Left ventricle myocardium inferior (tissue), 1 donor: Measurements from ENCODE around the gene RPS27L. TPM values are rescaled to one million over a fixed set of nuclear protein-coding genes. Genes with fewer than 3 reads are reported as not detected.

ENCODE experiments used
- DNase-seq: peaks from one replicate; pipeline ENCODE4 v3.0.0-alpha.2; 2020
- H3K27ac ChIP-seq: fragments of 200-600 bp; replicated peaks from 2 replicates; pipeline ENCODE4 v1.8.0; 2021
- H3K27me3 ChIP-seq: fragments of 200-600 bp; 2 replicates; pipeline ENCODE4 v1.8.0; 2021; ENCODE audit warnings: low read depth
- H3K36me3 ChIP-seq: fragments of 200-600 bp; 2 replicates; pipeline ENCODE4 v1.8.0; 2021
- H3K4me1 ChIP-seq: fragments of 200-600 bp; 2 replicates; pipeline ENCODE4 v1.8.0; 2021
- H3K4me3 ChIP-seq: fragments of 200-600 bp; 2 replicates; pipeline ENCODE4 v1.8.0; 2021; ENCODE audit warnings: mild to moderate bottlenecking, moderate library complexity
- H3K9me3 ChIP-seq: fragments of 200-600 bp; replicated peaks from 2 replicates; pipeline ENCODE4 v1.8.0; 2021
- CTCF ChIP-seq: fragments of 200-600 bp; IDR thresholded peaks from 2 replicates; pipeline ENCODE4 v1.8.0; 2021; ENCODE audit warnings: antibody characterized with exemption, mild to moderate bottlenecking, borderline replicate concordance
- intact Hi-C: fragments of 100-400 bp; cut with micrococcal nuclease; formaldehyde crosslinking; loops from one replicate; pipeline ENCODE4 v1.11.0; 2022
- total RNA-seq: library from RNA; stranded (reverse); fragmentation: NEBNext Ultra II Directional; extraction: Animal tissue kit (Norgen Biotek cat#: 25700); gene quantifications from one replicate; pipeline ENCODE4 v1.2.1, GENCODE V29; 2021
- donor health status: DM: no; HTN: yes; CAD: no; lungs with severe emphysema.

RPS27L gene
- total RNA-seq, 1 donor from 2014 or later, result 165 TPM

GRCh38 chr15:63163217-63163616 is 5.9 kb upstream of the RPS27L start:
- H3K27me3 ChIP-seq, result no peaks in the 10 kb centered on the region
- H3K9me3 ChIP-seq, result no peaks in the 10 kb centered on the region
- peaks cover 2% of the 10 kb centered on the region for H3K4me1 ChIP-seq
- no peak for DNase-seq
- no peak overlapping the region for H3K27ac ChIP-seq
- TF ChIP-seq CTCF, result no peak
- intact Hi-C loops, result no loop called here
- no peaks in the 10 kb centered on the region for H3K36me3 ChIP-seq
- no peak overlapping the region for H3K4me3 ChIP-seq

- Histone ChIP-seq H3K4me1 (peaks cover 27% of the 10 kb centered on the region), H3K27ac (no peak overlapping the region), H3K9me3 (no peaks in the 10 kb centered on the region), H3K27me3 (no peaks in the 10 kb centered on the region), H3K36me3 (no peaks in the 10 kb centered on the region), H3K4me3 (no peak overlapping the region)
- TF ChIP-seq CTCF, result no peak
- intact Hi-C loops, result no loop called here
- no peak for DNase-seq
Observed at GRCh38 chr15:63160638-63161037, 3.4 kb upstream of the RPS27L start.

DNA sequence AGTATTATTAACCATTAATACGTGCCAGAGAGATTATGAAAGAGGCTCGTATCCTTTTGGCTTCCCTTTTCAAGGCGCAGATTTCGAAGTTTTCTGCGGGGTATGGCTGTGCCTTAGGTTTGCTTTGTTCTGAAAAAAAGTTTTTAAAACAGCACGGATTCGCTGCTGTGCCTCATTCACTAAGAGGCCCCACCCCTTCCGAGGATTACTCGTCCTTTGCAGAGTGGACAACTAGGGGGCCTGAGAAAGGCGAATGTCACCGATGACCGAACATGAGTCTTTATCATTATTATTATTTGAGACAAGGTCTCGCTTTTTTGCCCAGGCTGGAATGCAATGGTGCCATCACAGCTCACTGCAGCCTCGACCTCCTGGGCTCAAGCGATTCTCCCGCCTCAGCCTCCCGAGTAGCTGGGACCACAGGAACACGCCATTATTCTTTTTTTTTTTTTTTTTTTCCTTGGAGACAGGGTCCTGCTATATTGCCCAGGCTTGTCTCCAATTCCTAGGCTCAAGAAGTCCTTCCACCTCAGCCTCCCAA is 684 bp upstream of the RPS27L start:
- peaks cover 54% of the 10 kb centered on the region for H3K4me1 ChIP-seq
- peak; percentile 28 for DNase-seq
- peak overlapping the region; percentile 78 for H3K4me3 ChIP-seq
- H3K27me3 ChIP-seq, result no peaks in the 10 kb centered on the region
- H3K36me3 ChIP-seq, result peaks cover 26% of the 10 kb centered on the region
- peak overlapping the region; percentile 97 for H3K27ac ChIP-seq
- peak; percentile 38 for TF ChIP-seq CTCF
- no peaks in the 10 kb centered on the region for H3K9me3 ChIP-seq
- intact Hi-C loops, result loop anchor here (10.0 kb wide), 1 partner anchor 117 kb away; the partner anchor contains the start of gene APH1B

- Histone ChIP-seq H3K9me3 (no peaks in the 10 kb centered on the region), H3K4me1 (peaks cover 56% of the 10 kb centered on the region), H3K4me3 (peak overlapping the region; percentile 78), H3K27ac (peak overlapping the region; percentile 97), H3K36me3 (peaks cover 38% of the 10 kb centered on the region), H3K27me3 (no peaks in the 10 kb centered on the region)
- peak; percentile 28 for DNase-seq
- TF ChIP-seq CTCF, result no peak
- intact Hi-C loops, result loop anchor here (10.0 kb wide), 1 partner anchor 118 kb away; the partner anchor contains the start of gene APH1B
Observed at GRCh38 chr15:63156755-63157117, 541 bp downstream of the RPS27L start.

DNA sequence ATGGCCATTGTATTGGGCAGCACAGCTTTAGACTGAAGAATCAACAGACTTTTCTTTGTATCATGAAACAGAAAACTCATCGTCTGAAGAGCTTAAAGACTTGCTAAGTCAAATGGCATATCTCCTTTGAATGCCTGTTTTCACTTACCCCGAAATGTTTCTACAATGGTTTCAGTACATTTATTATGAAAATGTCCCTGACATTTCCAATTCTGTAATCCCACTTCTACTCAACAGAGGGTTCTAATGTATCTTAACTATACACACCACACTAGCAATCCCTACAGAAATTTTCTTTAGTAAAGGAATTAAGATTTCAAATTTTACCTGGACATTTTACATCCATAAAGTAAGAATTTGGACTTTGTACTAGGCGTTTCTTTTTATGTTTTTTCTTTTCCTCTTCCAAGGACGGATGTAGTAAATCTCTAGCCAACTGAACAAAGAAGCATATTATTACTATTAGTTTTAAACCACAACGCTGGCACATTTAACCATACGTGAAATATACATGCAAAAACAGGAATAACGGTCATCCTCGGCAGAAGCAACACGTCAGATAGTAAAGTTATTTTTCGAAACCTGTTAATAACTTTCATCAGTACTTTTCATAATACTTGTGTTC is 1.1 kb downstream of the RPS27L start:
- no peak for TF ChIP-seq CTCF
- peak overlapping the region; percentile 78 for H3K4me3 ChIP-seq
- intact Hi-C loops, result loop anchor here (10.0 kb wide), 1 partner anchor 119 kb away; the partner anchor contains the start of gene APH1B
- H3K36me3 ChIP-seq, result peaks cover 44% of the 10 kb centered on the region
- peaks cover 59% of the 10 kb centered on the region for H3K4me1 ChIP-seq
- no peaks in the 10 kb centered on the region for H3K27me3 ChIP-seq
- no peaks in the 10 kb centered on the region for H3K9me3 ChIP-seq
- peak overlapping the region; percentile 97 for H3K27ac ChIP-seq
- no peak for DNase-seq
